T-cell (primary cell): ENCODE results near the gene SLC43A1. TPM values are rescaled to one million over a fixed set of nuclear protein-coding genes. Genes with fewer than 3 reads are reported as not detected.

Experiments used
- ATAC-seq, 4 experiments: fragments of 200-7000 bp in 3 of 4; fragments of 150-1000 bp in 1 of 4; cut with Tn5 transposase; replicated peaks in 1 of 4; 1 replicate in 3 of 4; 2 replicates in 1 of 4; pipeline ENCODE4 v1.10.0; 2021; ENCODE audit warnings: moderate library complexity in 3 of 4, mild to moderate bottlenecking in 2 of 4, moderate number of reproducible peaks in 1 of 4
- CTCF ChIA-PET, 2 donors: fragments of 300-600 bp; sonication (Branson Sonifier 250); formaldehyde crosslinking; loops; one replicate each; lab custom pipeline; 2022; ENCODE audit warnings: antibody characterized with exemption in 2 of 2; lab: Charles Lee
- POLR2A ChIA-PET, 2 donors: fragments of 300-600 bp; sonication (Branson Sonifier 250); formaldehyde crosslinking; loops; one replicate each; lab custom pipeline; 2022; ENCODE audit warnings: antibody characterized with exemption in 2 of 2; lab: Charles Lee
- DNase-seq, 35 experiments: peaks; one replicate each; pipeline versions ENCODE4 v3.0.0 to v3.0.0-alpha.2; 2013 to 2023
- H3K27ac ChIP-seq: one replicate; pipeline ENCODE4 v1.5.1; 2013; ENCODE audit warnings: low read length
- H3K27me3 ChIP-seq, 2 experiments: replicated peaks in 1 of 2; 1 replicate in 1 of 2; 2 replicates in 1 of 2; pipeline versions ENCODE4 v1.6.1 to v1.7.0; 2013; ENCODE audit warnings: low read length in 1 of 2, mixed read lengths in 1 of 2; ENCODE audit not compliant: control insufficient read depth in 2 of 2, insufficient read depth in 2 of 2; ENCODE audit errors: extremely low read depth in 1 of 2
- H3K36me3 ChIP-seq, 2 donors: 1 replicate in 1 of 2; 2 replicates in 1 of 2; pipeline versions ENCODE4 v1.6.1 to v1.7.0; 2013; ENCODE audit warnings: low read length in 1 of 2; ENCODE audit not compliant: control insufficient read depth in 2 of 2, insufficient read depth in 1 of 2; ENCODE audit errors: extremely low read depth in 1 of 2
- H3K4me1 ChIP-seq, 2 experiments: 1 replicate in 1 of 2; 2 replicates in 1 of 2; pipeline versions ENCODE4 v1.6.1 to v1.7.0; 2013; ENCODE audit warnings: low read length in 2 of 2, mixed read lengths in 1 of 2; ENCODE audit not compliant: insufficient read depth in 2 of 2, control insufficient read depth in 1 of 2; ENCODE audit errors: extremely low read depth in 1 of 2
- H3K4me3 ChIP-seq, 2 donors: 1 replicate in 1 of 2; 2 replicates in 1 of 2; pipeline versions ENCODE4 v1.5.1 to v1.7.0; 2013; ENCODE audit warnings: mild to moderate bottlenecking in 2 of 2, low read length in 1 of 2, moderate library complexity in 1 of 2; ENCODE audit not compliant: control insufficient read depth in 1 of 2; ENCODE audit errors: extremely low read depth in 1 of 2
- H3K9me3 ChIP-seq: 2 replicates; pipeline ENCODE4 v1.7.0; 2013
- H3K27ac Mint-ChIP-seq, 2 donors: one replicate each; pipeline ENCODE4 v1.8.0; 2020 to 2021; ENCODE audit warnings: mild to moderate bottlenecking in 2 of 2, mixed read lengths in 2 of 2
- H3K27me3 Mint-ChIP-seq, 2 donors: one replicate each; pipeline ENCODE4 v1.8.0; 2021 to 2022; ENCODE audit warnings: mixed read lengths in 2 of 2
- H3K36me3 Mint-ChIP-seq: one replicate; pipeline ENCODE4 v1.8.0; 2021; ENCODE audit warnings: mixed read lengths
- H3K4me1 Mint-ChIP-seq, 3 donors: one replicate each; pipeline ENCODE4 v1.8.0; 2020 to 2022; ENCODE audit warnings: mixed read lengths in 3 of 3, mild to moderate bottlenecking in 1 of 3
- H3K4me3 Mint-ChIP-seq, 3 donors: one replicate each; pipeline ENCODE4 v1.8.0; 2020 to 2022; ENCODE audit warnings: mild to moderate bottlenecking in 3 of 3, mixed read lengths in 3 of 3, moderate library complexity in 3 of 3
- H3K9me3 Mint-ChIP-seq, 3 donors: one replicate each; pipeline ENCODE4 v1.8.0; 2020 to 2022; ENCODE audit warnings: mixed read lengths in 3 of 3
- WGBS: methylation state at CpG from one replicate; pipeline ENCODE4 v1.1.5; 2013; ENCODE audit warnings: missing lambda C conversion rate; ENCODE audit not compliant: insufficient coverage; 5-methylcytosine and 5-hydroxymethylcytosine counted together
- total RNA-seq, 35 experiments: library from RNA in 6 of 35; stranded (reverse) in 6 of 35; fragments of 120-200 nt in 1 of 35; gene quantifications; one replicate each; pipeline versions ENCODE4 v1.2.1 to v1.2.4 and lab custom pipeline; 2013 to 2026

SLC43A1 gene
- total RNA-seq, 5 donors from 2014 or later (not counting 1 experiment from before 2014, with no cell fraction given) = 8.8 to 31.6 (median 25.1) TPM

DNA sequence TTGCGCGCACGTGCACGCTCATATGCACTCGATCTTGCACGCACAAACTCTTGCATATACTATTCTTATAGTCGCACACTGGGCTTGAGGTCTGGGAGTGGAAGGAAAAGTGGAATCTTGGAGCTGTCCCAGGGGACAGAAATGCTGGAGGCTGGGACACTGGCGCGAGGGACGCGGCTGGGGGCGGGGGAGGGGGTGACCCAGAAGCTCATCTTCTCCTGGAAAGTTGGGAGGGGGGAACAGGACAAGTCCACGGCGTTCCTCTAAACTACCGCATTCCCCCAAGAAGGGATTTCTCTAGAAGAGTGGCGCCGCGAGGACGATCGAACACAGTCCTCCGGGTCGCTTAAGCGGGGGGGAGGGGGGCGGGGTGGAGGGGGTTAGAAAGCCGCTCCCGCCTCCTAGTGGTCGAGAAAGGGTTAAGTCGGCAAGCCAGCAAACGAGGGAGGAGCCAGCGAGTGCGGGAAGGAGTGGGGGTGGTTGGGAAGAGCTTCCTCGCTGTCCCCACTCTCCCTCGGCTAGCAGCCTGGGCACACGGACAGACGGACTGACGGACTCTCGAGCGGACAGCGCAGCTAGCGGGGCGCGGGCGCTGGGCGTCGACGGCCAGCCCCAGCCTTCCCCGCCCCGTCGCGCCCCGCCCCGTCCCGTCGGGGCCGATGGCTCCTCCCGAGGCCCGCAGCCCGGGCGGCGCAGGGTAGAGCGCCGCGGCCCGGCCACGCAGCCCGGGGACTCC, 55.3 kb downstream of the SLC43A1 start, which contains the start of gene RTN4RL2:
TSS of gene RTN4RL2 (plus strand) at position 507 of the 736 bp plus-strand sequence. CDS start 338 bp downstream, outside the sequence.
- ATAC-seq (peak; percentile 38 to 57 (median 47)), DNase-seq (peak in 4 of 35 experiments; percentile 16 to 43 (median 23))
- H3K27me3 Mint-ChIP-seq = peaks cover 33 to 42% of the 10 kb centered on the region in 2 donors
- Histone ChIP-seq H3K27me3 (peaks cover 4 to 74% of the 10 kb centered on the region in 2 experiments), H3K4me1 (peaks cover 14 to 44% of the 10 kb centered on the region in 2 experiments), H3K9me3 (no peaks in the 10 kb centered on the region), H3K36me3 (no peaks in the 10 kb centered on the region), H3K4me3 (peak within 1 kb of the TSS; percentile 24 to 74), H3K27ac (no peak within 1 kb of the TSS)
- CTCF ChIA-PET = interaction anchor here (0.6 to 5.8 kb wide), 7 partner anchors 33 to 936 kb away, joined by 3 to 43 read pairs (median 4); no protein-coding TSS in a partner anchor
- H3K36me3 Mint-ChIP-seq = no peaks in the 10 kb centered on the region
- whole genome bisulfite sequencing = under 1% methylated on average over 42 of the region's 66 CpGs
- H3K4me1 Mint-ChIP-seq = peaks cover 23 to 39% (median 31%) of the 10 kb centered on the region in 3 donors
- H3K27ac Mint-ChIP-seq = peak within 1 kb of the TSS in 1 of 2 donors; percentile 17
- peak within 1 kb of the TSS; percentile 72 to 97 (median 74) for H3K4me3 Mint-ChIP-seq
- POLR2A ChIA-PET = interaction anchor here in 1 of 2 donors (0.7 kb wide), 1 partner anchor 167 kb away, joined by 4 read pairs; no protein-coding TSS in a partner anchor
- H3K9me3 Mint-ChIP-seq = no peaks in the 10 kb centered on the region

DNA sequence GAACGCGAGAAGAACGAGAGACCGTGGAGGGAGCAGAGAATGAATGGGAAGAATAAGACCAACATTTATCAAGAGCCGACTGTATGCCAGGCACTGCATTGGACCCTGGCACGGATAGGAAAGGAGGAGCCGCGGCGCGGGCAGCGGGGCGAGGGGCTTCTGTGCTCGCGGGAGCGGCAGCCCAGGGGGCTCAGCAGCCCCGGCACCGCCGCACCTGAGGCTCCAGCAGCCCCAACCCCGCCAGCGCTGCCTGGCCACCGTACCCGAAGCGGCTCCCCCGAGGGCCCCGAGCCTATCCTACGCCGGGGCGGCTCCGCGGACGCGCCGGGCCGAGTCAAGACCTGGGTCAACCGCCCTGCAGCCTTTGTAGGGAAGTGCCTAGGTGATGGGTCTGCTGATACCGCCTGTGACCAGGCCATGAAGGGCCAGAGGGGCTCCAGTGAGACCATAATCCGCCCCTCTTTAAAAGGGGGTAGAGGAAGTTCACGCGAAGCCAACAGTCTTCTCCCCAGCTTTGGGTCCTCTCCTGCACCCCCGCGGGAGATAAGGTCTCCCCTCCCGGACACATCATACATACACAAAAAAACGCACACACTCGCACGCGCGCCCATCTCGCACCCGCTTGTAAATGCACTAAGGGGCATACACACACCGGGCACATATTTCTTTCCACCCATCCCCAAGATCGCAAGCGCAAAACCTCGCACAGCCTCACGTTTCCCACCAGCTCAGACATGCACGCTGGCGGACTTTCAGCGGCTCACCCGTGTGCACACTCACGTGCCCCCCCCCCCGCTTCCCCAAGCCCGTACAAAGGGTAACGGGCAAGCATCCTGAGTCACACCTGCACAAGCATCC, 56.1 kb downstream of the SLC43A1 start:
- Mint-ChIP-seq H3K4me3 (peak overlapping the region; percentile 78 to 97 (median 84)), H3K4me1 (peaks cover 23 to 39% (median 31%) of the 10 kb centered on the region in 3 donors), H3K36me3 (no peaks in the 10 kb centered on the region), H3K27ac (peak overlapping the region in 1 of 2 donors; percentile 54), H3K9me3 (no peaks in the 10 kb centered on the region), H3K27me3 (peaks cover 33 to 46% of the 10 kb centered on the region in 2 donors)
- Histone ChIP-seq H3K4me1 (peaks cover 14 to 44% of the 10 kb centered on the region in 2 experiments), H3K27me3 (peaks cover 4 to 74% of the 10 kb centered on the region in 2 experiments), H3K4me3 (peak overlapping the region; percentile 39 to 74), H3K36me3 (no peaks in the 10 kb centered on the region), H3K27ac (no peak overlapping the region), H3K9me3 (no peaks in the 10 kb centered on the region)
- ChIA-PET POLR2A (interaction anchor here (0.6 to 0.7 kb wide), 2 partner anchors 119 to 167 kb away, joined by 3 to 4 read pairs; no protein-coding TSS in a partner anchor), CTCF (interaction anchor here (0.6 to 5.8 kb wide), 22 partner anchors 15 to 243 kb away, joined by 3 to 46 read pairs (median 6); partner anchors contain the start of gene SLC43A3 (in 1 of the 2))
- DNase-seq (peak in 7 of 35 experiments; percentile 13 to 47 (median 20)), ATAC-seq (peak; percentile 25 to 36 (median 26))
- 1% methylated on average over 48 of the region's 62 CpGs for WGBS

DNA sequence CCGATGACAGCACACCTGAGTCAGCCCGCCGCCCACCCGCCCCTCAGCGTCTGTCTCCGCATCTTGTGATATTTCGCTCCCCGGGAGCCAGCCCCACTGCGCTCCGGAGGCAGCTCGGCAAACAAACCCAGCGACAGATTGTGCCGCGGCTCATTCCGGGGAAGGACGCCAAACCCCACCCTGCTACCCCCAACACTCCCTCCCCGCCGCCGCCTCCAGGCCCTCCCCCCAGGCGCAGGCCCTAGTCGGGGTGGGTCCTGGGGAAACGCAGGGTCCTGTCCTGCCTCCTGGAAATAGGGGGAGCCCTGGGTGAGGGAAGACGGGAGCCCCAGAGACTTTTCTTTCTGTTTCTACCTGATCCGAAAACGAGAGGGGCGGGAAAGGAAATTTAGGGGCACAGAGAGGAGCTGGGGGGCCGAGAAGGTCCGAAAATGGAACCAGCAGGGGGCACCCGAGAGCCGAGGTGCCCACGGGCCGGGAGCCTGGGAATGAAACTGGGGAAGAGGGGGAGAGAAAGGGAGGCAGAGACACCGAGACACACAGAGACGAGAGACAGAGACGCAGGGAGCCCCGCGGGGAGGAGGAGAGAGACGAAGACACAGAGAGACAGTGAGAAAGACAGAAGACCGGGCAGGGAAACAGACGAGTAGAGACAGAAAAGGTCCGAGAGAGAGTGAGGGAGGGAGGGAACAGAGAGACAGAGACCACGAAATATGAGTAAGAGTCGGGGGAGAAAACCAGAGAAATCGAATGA, 56.9 kb downstream of the SLC43A1 start:
- under 1% methylated on average over 37 of the region's 44 CpGs for WGBS
- H3K27ac Mint-ChIP-seq = peak overlapping the region in 1 of 2 donors; percentile 54
- no peaks in the 10 kb centered on the region for H3K36me3 ChIP-seq
- H3K27me3 Mint-ChIP-seq = peaks cover 33 to 46% of the 10 kb centered on the region in 2 donors
- no peaks in the 10 kb centered on the region for H3K9me3 ChIP-seq
- H3K4me3 Mint-ChIP-seq = peak overlapping the region; percentile 78 to 97 (median 84)
- peaks cover 14 to 44% of the 10 kb centered on the region in 2 experiments for H3K4me1 ChIP-seq
- peaks cover 4 to 73% of the 10 kb centered on the region in 2 experiments for H3K27me3 ChIP-seq
- CTCF ChIA-PET = interaction anchor here (0.5 to 5.8 kb wide), 45 partner anchors 10 to 341 kb away, joined by 3 to 46 read pairs (median 5); partner anchors contain the start of genes SLC43A3 (in 1 of the 2), TIMM10 (in 1 of the 2) and UBE2L6 (in 1 of the 2)
- no peaks in the 10 kb centered on the region for H3K9me3 Mint-ChIP-seq
- ATAC-seq (peak; percentile 7 to 48 (median 18)), DNase-seq (peak in 12 of 35 experiments; percentile 9 to 67 (median 40))
- H3K36me3 Mint-ChIP-seq = no peaks in the 10 kb centered on the region
- H3K27ac ChIP-seq = no peak overlapping the region
- H3K4me3 ChIP-seq = peak overlapping the region; percentile 39 to 74
- H3K4me1 Mint-ChIP-seq = peaks cover 23 to 39% (median 31%) of the 10 kb centered on the region in 3 donors
- POLR2A ChIA-PET = interaction anchor here (0.6 kb wide), 7 partner anchors 66 to 603 kb away, joined by 3 to 12 read pairs (median 6); no protein-coding TSS in a partner anchor

DNA sequence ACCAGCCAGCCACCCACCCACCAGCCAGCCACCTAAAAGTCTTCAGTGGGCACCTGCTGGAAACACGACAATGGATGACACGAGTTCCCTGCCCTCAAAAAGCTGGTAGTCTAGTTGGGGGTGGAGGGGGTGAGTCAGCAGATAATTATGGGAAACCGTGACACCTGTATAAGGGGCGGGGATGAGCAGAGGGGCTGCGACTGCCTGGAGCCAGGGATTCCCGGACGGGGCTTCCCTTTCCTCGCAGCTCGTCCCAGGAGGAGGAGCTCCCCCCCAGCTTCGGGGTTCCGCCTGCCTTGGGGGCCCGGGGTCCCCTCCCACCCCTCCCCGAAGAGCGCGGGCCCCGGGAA, 57.5 kb downstream of the SLC43A1 start:
- Mint-ChIP-seq H3K4me1 (peaks cover 23 to 39% (median 31%) of the 10 kb centered on the region in 3 donors), H3K27ac (no peak overlapping the region), H3K9me3 (no peaks in the 10 kb centered on the region), H3K4me3 (peak overlapping the region; percentile 31 to 97 (median 50)), H3K27me3 (peaks cover 33 to 46% of the 10 kb centered on the region in 2 donors), H3K36me3 (no peaks in the 10 kb centered on the region)
- H3K36me3 ChIP-seq = no peaks in the 10 kb centered on the region
- H3K9me3 ChIP-seq = no peaks in the 10 kb centered on the region
- H3K4me1 ChIP-seq = peaks cover 14 to 44% of the 10 kb centered on the region in 2 experiments
- WGBS = 0% methylated on average over 5 of the region's 16 CpGs
- POLR2A ChIA-PET = interaction anchor here (0.6 kb wide), 7 partner anchors 11 to 604 kb away, joined by 3 to 12 read pairs (median 6); no protein-coding TSS in a partner anchor
- no peak overlapping the region for H3K27ac ChIP-seq
- peak in 2 of 35 experiments; percentile 4 to 28 for DNase-seq
- no peak for ATAC-seq
- CTCF ChIA-PET = interaction anchor here (0.5 to 5.8 kb wide), 47 partner anchors 9 to 342 kb away, joined by 3 to 46 read pairs (median 5); partner anchors contain the start of genes TIMM10 (in 1 of the 2) and UBE2L6 (in 1 of the 2)
- peak overlapping the region in 1 of 2 donors; percentile 39 for H3K4me3 ChIP-seq
- H3K27me3 ChIP-seq = peaks cover 4 to 73% of the 10 kb centered on the region in 2 experiments

DNA sequence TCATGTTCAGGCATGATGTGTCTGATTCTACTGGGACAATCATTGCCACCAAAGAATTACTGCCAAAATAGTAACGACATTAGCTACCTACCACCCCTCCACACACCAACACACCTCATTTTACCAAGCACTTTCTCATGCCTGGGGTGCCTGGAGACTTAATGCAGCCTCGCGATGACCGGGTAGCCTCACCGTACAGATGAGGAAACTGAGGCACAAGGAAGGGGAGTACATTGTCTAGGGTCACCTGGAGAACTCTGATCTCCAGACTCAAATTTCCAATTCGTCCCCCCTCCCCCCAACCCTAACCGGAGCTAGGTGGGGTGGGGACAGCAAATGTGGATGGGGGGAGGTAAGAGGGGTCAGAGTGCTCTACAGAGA, 57.9 kb downstream of the SLC43A1 start:
- H3K27me3 Mint-ChIP-seq = peaks cover 33 to 42% of the 10 kb centered on the region in 2 donors
- H3K9me3 Mint-ChIP-seq = no peaks in the 10 kb centered on the region
- peak overlapping the region; percentile 50 to 97 (median 61) for H3K4me3 Mint-ChIP-seq
- Histone ChIP-seq H3K27ac (no peak overlapping the region), H3K27me3 (peaks cover 4 to 70% of the 10 kb centered on the region in 2 experiments), H3K9me3 (no peaks in the 10 kb centered on the region), H3K36me3 (no peaks in the 10 kb centered on the region), H3K4me1 (peaks cover 14 to 44% of the 10 kb centered on the region in 2 experiments), H3K4me3 (no peak overlapping the region)
- H3K4me1 Mint-ChIP-seq = peaks cover 23 to 35% (median 31%) of the 10 kb centered on the region in 3 donors
- ChIA-PET POLR2A (interaction anchor here (0.6 kb wide), 7 partner anchors 11 to 604 kb away, joined by 3 to 12 read pairs (median 6); no protein-coding TSS in a partner anchor), CTCF (interaction anchor here (0.6 to 5.8 kb wide), 47 partner anchors 10 to 257 kb away, joined by 3 to 46 read pairs (median 5); partner anchors contain the start of genes TIMM10 (in 1 of the 2) and UBE2L6 (in 1 of the 2))
- peak; percentile 15 to 29 (median 19) for ATAC-seq
- DNase-seq = no peak
- 20% methylated on average over 1 of the region's 7 CpGs for WGBS
- no peak overlapping the region for H3K27ac Mint-ChIP-seq
- no peaks in the 10 kb centered on the region for H3K36me3 Mint-ChIP-seq
